Measurements from ENCODE around the gene BCL6B.

The BCL6B gene

GRCh38 chr17:7070712-7071111 lies 47.9 kb downstream of the BCL6B start:
- Histone ChIP-seq H3K9me3 (ENCODE audit: insufficient read depth, low read depth, low read length) (peaks cover 5% of the 10 kb centered on the region; the same call in 1 of the 2 replicates), H4K20me1 (ENCODE audit: insufficient read depth, low read length, poor library complexity, severe bottlenecking) (no peaks in the 10 kb centered on the region), H3K9me2 (replicated peaks; ENCODE audit: low read depth, low read length) (no peaks in the 10 kb centered on the region), H3K9ac (ENCODE audit: low read depth, low read length, poor library complexity, severe bottlenecking) (no peak overlapping the region), H3K36me3 (ENCODE audit: insufficient read depth, low read length) (no peaks in the 10 kb centered on the region), H3K4me2 (ENCODE audit: low read depth, low read length, poor library complexity, severe bottlenecking) (no peak overlapping the region), H3K4me3 (ENCODE audit: low read length, poor library complexity, severe bottlenecking) (no peak overlapping the region), H2AFZ (ENCODE audit: low read length) (no peak overlapping the region), H3K27me3 (ENCODE audit: insufficient read depth, low read length, poor library complexity, severe bottlenecking) (no peaks in the 10 kb centered on the region), H3K4me1 (ENCODE audit: insufficient read depth, low read length, poor library complexity, severe bottlenecking) (no peaks in the 10 kb centered on the region), H3K79me2 (ENCODE audit: insufficient read depth, low read length) (no peaks in the 10 kb centered on the region), H3F3A (ENCODE audit: low read depth) (no peaks in the 10 kb centered on the region)
- TF ChIP-seq CTCF (conservative IDR thresholded peaks at IDR 0.05; ENCODE audit: low read length) (no peak), EZH2phosphoT487 (IDR thresholded peaks at IDR 0.05; ENCODE audit: borderline replicate concordance) (no peak)

GRCh38 chr17:7072406-7072805 lies 49.6 kb downstream of the BCL6B start:
- no peaks in the 10 kb centered on the region for H4K20me1 ChIP-seq (ENCODE audit: insufficient read depth, low read length, poor library complexity, severe bottlenecking)
- no peak overlapping the region for H3K4me2 ChIP-seq (ENCODE audit: low read depth, low read length, poor library complexity, severe bottlenecking)
- H3K9ac ChIP-seq (ENCODE audit: low read depth, low read length, poor library complexity, severe bottlenecking) = no peak overlapping the region
- H3K36me3 ChIP-seq (ENCODE audit: insufficient read depth, low read length) = no peaks in the 10 kb centered on the region
- no peaks in the 10 kb centered on the region for H3K9me2 ChIP-seq (replicated peaks; ENCODE audit: low read depth, low read length)
- H3K4me3 ChIP-seq (ENCODE audit: low read length, poor library complexity, severe bottlenecking) = no peak overlapping the region
- H3K27me3 ChIP-seq (ENCODE audit: insufficient read depth, low read length, poor library complexity, severe bottlenecking) = no peaks in the 10 kb centered on the region
- H2AFZ ChIP-seq (ENCODE audit: low read length) = no peak overlapping the region
- peaks cover 5% of the 10 kb centered on the region; the same call in 1 of the 2 replicates for H3K9me3 ChIP-seq (ENCODE audit: insufficient read depth, low read depth, low read length)
- TF ChIP-seq EZH2phosphoT487 (IDR thresholded peaks at IDR 0.05; ENCODE audit: borderline replicate concordance) = no peak
- TF ChIP-seq CTCF (conservative IDR thresholded peaks at IDR 0.05; ENCODE audit: low read length) = no peak
- H3K4me1 ChIP-seq (ENCODE audit: insufficient read depth, low read length, poor library complexity, severe bottlenecking) = no peaks in the 10 kb centered on the region
- no peaks in the 10 kb centered on the region for H3K79me2 ChIP-seq (ENCODE audit: insufficient read depth, low read length)
- H3F3A ChIP-seq (ENCODE audit: low read depth) = no peaks in the 10 kb centered on the region

GRCh38 chr17:7074931-7075330 lies 52.1 kb downstream of the BCL6B start:
- no peak overlapping the region for H3K4me2 ChIP-seq (ENCODE audit: low read depth, low read length, poor library complexity, severe bottlenecking)
- no peaks in the 10 kb centered on the region for H3K79me2 ChIP-seq (ENCODE audit: insufficient read depth, low read length)
- H3K9me3 ChIP-seq (ENCODE audit: insufficient read depth, low read depth, low read length) = no peaks in the 10 kb centered on the region
- no peak overlapping the region for H3K9ac ChIP-seq (ENCODE audit: low read depth, low read length, poor library complexity, severe bottlenecking)
- no peak overlapping the region for H2AFZ ChIP-seq (ENCODE audit: low read length)
- no peaks in the 10 kb centered on the region for H3F3A ChIP-seq (ENCODE audit: low read depth)
- no peaks in the 10 kb centered on the region for H4K20me1 ChIP-seq (ENCODE audit: insufficient read depth, low read length, poor library complexity, severe bottlenecking)
- no peak for TF ChIP-seq CTCF (conservative IDR thresholded peaks at IDR 0.05; ENCODE audit: low read length)
- TF ChIP-seq EZH2phosphoT487 (IDR thresholded peaks at IDR 0.05; ENCODE audit: borderline replicate concordance) = no peak
- H3K4me3 ChIP-seq (ENCODE audit: low read length, poor library complexity, severe bottlenecking) = no peak overlapping the region
- no peaks in the 10 kb centered on the region for H3K9me2 ChIP-seq (replicated peaks; ENCODE audit: low read depth, low read length)
- no peaks in the 10 kb centered on the region for H3K27me3 ChIP-seq (ENCODE audit: insufficient read depth, low read length, poor library complexity, severe bottlenecking)
- no peaks in the 10 kb centered on the region for H3K36me3 ChIP-seq (ENCODE audit: insufficient read depth, low read length)
- H3K4me1 ChIP-seq (ENCODE audit: insufficient read depth, low read length, poor library complexity, severe bottlenecking) = no peaks in the 10 kb centered on the region
